Smooth muscle cell (in vitro differentiated cells): Measurements from ENCODE around the gene TSNAXIP1. TPM values are rescaled to one million over a fixed set of nuclear protein-coding genes. Genes with fewer than 3 reads are reported as not detected.
A peak's percentile ranks its signal among the peaks of the same experiment; 100 is the strongest.

Source experiments
- DNase-seq: peaks from one replicate; lab custom pipeline; 2025; ENCODE audit not compliant: unreplicated experiment; lab: John Stamatoyannopoulos, UW
- H2AFZ ChIP-seq: fragments of 200-600 bp; sonication (generic); 2 replicates; pipeline ENCODE4 v1.6.0; 2016; ENCODE audit warnings: antibody characterized with exemption, low read depth, mild to moderate bottlenecking
- H3F3A ChIP-seq: fragments of 200-600 bp; sonication (generic); 2 replicates; pipeline ENCODE4 v1.6.0; 2017; ENCODE audit warnings: antibody characterized with exemption, low read depth
- H3K27ac ChIP-seq: fragments of 200-600 bp; sonication (generic); 2 replicates; pipeline ENCODE4 v1.5.1; 2016; ENCODE audit warnings: low read depth, mild to moderate bottlenecking
- H3K27me3 ChIP-seq: fragments of 200-600 bp; sonication (generic); 2 replicates; pipeline ENCODE4 v1.6.1; 2016; ENCODE audit warnings: low read depth, mild to moderate bottlenecking
- H3K36me3 ChIP-seq: fragments of 200-600 bp; sonication (generic); 2 replicates; pipeline ENCODE4 v1.5.1; 2016; ENCODE audit warnings: low read depth
- H3K4me1 ChIP-seq: fragments of 200-600 bp; sonication (generic); 2 replicates; pipeline ENCODE4 v1.5.1; 2016; ENCODE audit warnings: low read depth
- H3K4me2 ChIP-seq: fragments of 200-600 bp; sonication (generic); 2 replicates; pipeline ENCODE4 v1.6.0; 2016; ENCODE audit warnings: mild to moderate bottlenecking
- H3K4me3 ChIP-seq: fragments of 200-600 bp; sonication (generic); 2 replicates; pipeline ENCODE4 v1.5.1; 2016; ENCODE audit warnings: mild to moderate bottlenecking
- H3K79me2 ChIP-seq: fragments of 200-600 bp; sonication (generic); 2 replicates; pipeline ENCODE4 v1.6.0; 2016; ENCODE audit warnings: low read depth, mild to moderate bottlenecking
- H3K9ac ChIP-seq: fragments of 200-600 bp; sonication (generic); 2 replicates; pipeline ENCODE4 v1.6.0; 2016; ENCODE audit warnings: low read depth
- H3K9me3 ChIP-seq: fragments of 200-600 bp; sonication (generic); replicated peaks from 2 replicates; pipeline ENCODE4 v1.5.1; 2016; ENCODE audit warnings: low read depth
- H4K20me1 ChIP-seq: fragments of 200-600 bp; sonication (generic); 2 replicates; pipeline ENCODE4 v1.6.0; 2016; ENCODE audit warnings: low read depth
- CTCF ChIP-seq: fragments of 200-600 bp; sonication (generic); IDR thresholded peaks from 2 replicates; pipeline ENCODE4 v1.5.1; 2017; ENCODE audit warnings: borderline replicate concordance, mild to moderate bottlenecking, antibody characterized with exemption; ENCODE audit not compliant: insufficient read depth, poor library complexity, severe bottlenecking
- WGBS: methylation state at CpG from one replicate; pipeline ENCODE4 v1.1.7; 2016; ENCODE audit warnings: low lambda C conversion rate; 5-methylcytosine and 5-hydroxymethylcytosine counted together
- polyA plus RNA-seq: library from polyadenylated mRNA; unstranded; fragments of >200 nt; fragmentation: Nextera tagmentation; extraction: Ambion mirVana; gene quantifications from 2 replicates; pipeline ENCODE4 v1.2.1, GENCODE V29; 2016
- total RNA-seq: library from RNA; depleted of rRNA; stranded (reverse); fragments of >200 nt; gene quantifications from 2 replicates; pipeline ENCODE4 v1.2.3, GENCODE V29; 2014

Gene TSNAXIP1
- total and polyA plus RNA-seq, 2 experiments from 2014 or later = 0.18 to 1.0 TPM

DNA sequence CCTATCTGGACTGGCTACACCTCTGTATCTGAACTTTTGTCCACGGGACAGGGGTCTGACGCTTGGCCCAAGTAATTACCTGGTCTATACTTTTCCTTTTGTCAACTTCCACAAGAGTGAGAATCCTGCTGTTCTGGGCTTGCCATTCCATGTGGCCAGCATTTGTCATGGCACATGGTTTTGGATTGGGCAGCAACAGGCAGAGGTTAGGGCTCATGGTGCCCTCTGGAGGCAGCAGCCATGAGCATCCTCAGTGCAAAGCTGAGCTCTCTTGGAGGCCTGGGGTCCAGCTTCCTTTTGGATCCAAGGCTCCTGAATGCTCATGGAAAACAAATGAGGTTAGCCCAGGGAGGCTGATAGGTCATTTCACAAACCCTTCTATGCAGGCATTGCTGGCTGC lies 58.6 kb downstream of the TSNAXIP1 start:
- no peak for DNase-seq
- no peak overlapping the region for H3K27ac ChIP-seq
- H3F3A ChIP-seq = peaks cover 12% of the 10 kb centered on the region
- no peak overlapping the region for H3K9ac ChIP-seq
- no peak overlapping the region for H2AFZ ChIP-seq
- H3K9me3 ChIP-seq = no peaks in the 10 kb centered on the region
- WGBS = 87% methylated on average over 2 of the region's 2 CpGs
- no peak overlapping the region for H3K4me2 ChIP-seq
- H3K27me3 ChIP-seq = no peaks in the 10 kb centered on the region
- H3K79me2 ChIP-seq = peaks cover 70% of the 10 kb centered on the region
- H3K4me1 ChIP-seq = no peaks in the 10 kb centered on the region
- H3K36me3 ChIP-seq = no peaks in the 10 kb centered on the region
- no peak overlapping the region for H3K4me3 ChIP-seq
- H4K20me1 ChIP-seq = peaks cover 74% of the 10 kb centered on the region
- peak; percentile 32 for TF ChIP-seq CTCF

DNA sequence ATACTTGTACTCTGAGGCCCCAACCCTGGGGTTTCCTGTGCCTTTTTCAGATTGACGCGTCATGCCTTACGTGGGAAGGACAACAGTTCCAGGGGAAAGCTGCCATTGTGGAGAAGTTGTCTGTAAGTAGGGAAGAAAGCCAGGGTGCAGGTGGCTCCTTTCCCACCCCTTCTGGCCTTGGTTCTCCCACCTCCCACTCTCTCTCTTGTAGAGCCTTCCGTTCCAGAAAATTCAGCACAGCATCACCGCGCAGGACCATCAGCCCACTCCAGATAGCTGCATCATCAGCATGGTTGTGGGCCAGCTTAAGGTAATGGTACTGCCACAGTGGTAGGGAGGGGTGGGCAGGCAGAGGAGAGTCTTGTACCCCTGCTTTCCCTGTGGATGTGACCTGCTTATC lies 61.6 kb downstream of the TSNAXIP1 start:
- Histone ChIP-seq H3K36me3 (no peaks in the 10 kb centered on the region), H4K20me1 (peaks cover 44% of the 10 kb centered on the region), H3K9ac (no peak overlapping the region), H2AFZ (no peak overlapping the region), H3K9me3 (no peaks in the 10 kb centered on the region), H3K4me1 (no peaks in the 10 kb centered on the region), H3F3A (peaks cover 20% of the 10 kb centered on the region), H3K27me3 (no peaks in the 10 kb centered on the region), H3K4me3 (no peak overlapping the region), H3K27ac (no peak overlapping the region), H3K79me2 (peaks cover 42% of the 10 kb centered on the region), H3K4me2 (no peak overlapping the region)
- no peak for TF ChIP-seq CTCF
- no peak for DNase-seq
- 93% methylated on average over 6 of the region's 6 CpGs for WGBS

DNA sequence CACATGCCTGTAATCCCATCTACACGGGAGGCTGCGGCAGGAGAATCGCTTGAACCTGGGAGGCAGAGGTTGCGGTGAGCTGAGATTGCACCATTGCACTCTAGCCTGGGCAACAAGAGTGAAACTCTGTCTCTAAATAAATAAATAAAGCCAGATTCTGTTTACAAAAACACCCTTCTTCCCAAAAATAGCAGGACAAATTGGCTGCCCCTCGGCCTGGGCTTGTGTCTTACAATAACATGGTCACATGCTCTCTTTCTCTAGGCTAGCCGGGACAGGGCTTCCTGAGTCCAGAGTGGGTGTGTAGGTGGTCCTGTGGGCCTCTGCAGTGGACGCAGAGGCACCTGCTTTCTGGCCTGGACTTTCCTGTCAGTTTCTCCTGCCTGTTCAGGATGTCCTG lies 63.0 kb downstream of the TSNAXIP1 start:
- Histone ChIP-seq H3K36me3 (no peaks in the 10 kb centered on the region), H3K79me2 (peaks cover 42% of the 10 kb centered on the region)

More for the DNA sequence above, 63.0 kb downstream of the TSNAXIP1 start:
- Histone ChIP-seq H3K9me3 (no peaks in the 10 kb centered on the region), H2AFZ (no peak overlapping the region), H3K27me3 (no peaks in the 10 kb centered on the region), H3K4me1 (peaks cover 12% of the 10 kb centered on the region), H3K4me3 (no peak overlapping the region), H3F3A (peaks cover 20% of the 10 kb centered on the region), H3K27ac (no peak overlapping the region), H3K9ac (no peak overlapping the region), H3K4me2 (no peak overlapping the region), H4K20me1 (peaks cover 41% of the 10 kb centered on the region)
- no peak for DNase-seq
- 96% methylated on average over 7 of the region's 7 CpGs for WGBS
- TF ChIP-seq CTCF = no peak
